NT2/D1 (cell line): Measurements from ENCODE around the gene PPIB.

Source experiments
- YY1 ChIP-seq: IDR thresholded peaks from 2 replicates; pipeline ENCODE4 v1.6.1; 2011; ENCODE audit not compliant: insufficient read length, insufficient read depth
- ZNF274 ChIP-seq: IDR thresholded peaks from 2 replicates; pipeline ENCODE4 v1.6.1; 2011; ENCODE audit warnings: mild to moderate bottlenecking, low read depth, low read length

DNA sequence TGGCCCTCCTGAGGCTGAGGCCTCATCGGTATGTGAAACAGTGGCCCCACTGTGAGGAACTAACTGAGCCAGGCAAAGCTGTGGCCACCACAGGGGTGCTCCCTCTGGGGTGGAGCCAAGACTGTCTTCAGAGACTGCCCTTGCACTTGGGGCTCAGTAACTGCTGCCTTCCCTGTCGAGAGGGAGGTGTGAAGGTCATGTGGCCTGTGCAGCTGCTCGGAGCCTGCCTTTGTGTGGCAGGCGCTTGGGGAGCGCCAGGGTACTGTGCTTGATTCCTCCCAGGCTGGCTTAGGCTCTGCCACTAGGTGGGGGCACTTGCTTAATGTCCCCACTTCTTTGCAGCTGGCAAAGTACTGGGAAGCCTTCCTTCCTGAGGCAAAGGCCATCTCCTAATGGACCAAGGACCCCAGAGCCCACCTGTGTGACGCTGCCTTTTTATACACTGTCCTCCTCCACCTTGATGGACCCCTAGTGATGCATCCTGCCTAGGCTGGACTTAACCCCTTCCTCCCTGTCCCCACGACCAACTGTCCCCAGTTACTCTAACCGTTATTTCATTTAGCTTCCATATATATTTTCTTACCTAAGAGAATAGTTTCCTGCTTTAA, 25.5 kb downstream of the PPIB start:
- TF ChIP-seq ZNF274, result no peak
- TF ChIP-seq YY1, result no peak
